Measurements from ENCODE around the gene STOM.

Gene STOM

GRCh38 chr9:121321016-121321503 is 49.0 kb downstream of the STOM start:
- DNase-seq (ENCODE audit: low read depth), result no peak

- DNase-seq (ENCODE audit: low read depth), result no peak
Measured at GRCh38 chr9:121319383-121319780, 50.7 kb downstream of the STOM start.

GRCh38 chr9:121318631-121319382 is 51.2 kb downstream of the STOM start:
- DNase-seq (ENCODE audit: low read depth), result no peak

- DNase-seq (ENCODE audit: low read depth), result no peak
Measured at GRCh38 chr9:121317737-121318630, 52.1 kb downstream of the STOM start.

GRCh38 chr9:121316852-121317373 is 53.1 kb downstream of the STOM start:
- DNase-seq (ENCODE audit: low read depth), result no peak

GRCh38 chr9:121316378-121316777 is 53.7 kb downstream of the STOM start:
- DNase-seq (ENCODE audit: low read depth), result no peak

- no peak for DNase-seq (ENCODE audit: low read depth)
Measured at GRCh38 chr9:121313458-121314152, 56.4 kb downstream of the STOM start.

- DNase-seq (ENCODE audit: low read depth), result no peak
Measured at GRCh38 chr9:121312169-121312568, 57.9 kb downstream of the STOM start.

GRCh38 chr9:121310571-121310970 is 59.5 kb downstream of the STOM start:
- DNase-seq (ENCODE audit: low read depth), result no peak

GRCh38 chr9:121309833-121310425 is 60.1 kb downstream of the STOM start:
- no peak for DNase-seq (ENCODE audit: low read depth)

GRCh38 chr9:121309171-121309570 is 60.9 kb downstream of the STOM start:
- no peak for DNase-seq (ENCODE audit: low read depth)

GRCh38 chr9:121308765-121309164 is 61.3 kb downstream of the STOM start:
- DNase-seq (ENCODE audit: low read depth), result no peak

GRCh38 chr9:121307976-121308375 is 62.1 kb downstream of the STOM start:
- DNase-seq (ENCODE audit: low read depth), result no peak

GRCh38 chr9:121305269-121305994 is 64.6 kb downstream of the STOM start:
- DNase-seq (ENCODE audit: low read depth), result no peak

- no peak for DNase-seq (ENCODE audit: low read depth)
Measured at GRCh38 chr9:121304707-121305106, 65.3 kb downstream of the STOM start.

GRCh38 chr9:121303456-121304451 is 66.3 kb downstream of the STOM start:
- no peak for DNase-seq (ENCODE audit: low read depth)

GRCh38 chr9:121302786-121303185 is 67.3 kb downstream of the STOM start:
- DNase-seq (ENCODE audit: low read depth), result no peak

GRCh38 chr9:121302341-121302740 is 67.7 kb downstream of the STOM start:
- no peak for DNase-seq (ENCODE audit: low read depth)

- DNase-seq (ENCODE audit: low read depth), result no peak
Measured at GRCh38 chr9:121301881-121302286, 68.2 kb downstream of the STOM start.

Data from HS-27A (cell line).